Endothelial cell of umbilical vein (primary cell): ENCODE measurements around the gene RASA2. TPM values are rescaled to one million over a fixed set of nuclear protein-coding genes. Genes with fewer than 3 reads are reported as not detected.

Experiments
- BruUV-seq: library from RNA; stranded (reverse); fragments of 400-500 nt; replicated peaks from 2 replicates; lab custom pipeline; 2021; lab: Mats Ljungman, UMichigan
- CTCF ChIA-PET: fragments of 300-600, 350-600 bp; sonication (Branson Sonifier 250); formaldehyde crosslinking; loops from one replicate; lab custom pipeline; 2021; ENCODE audit warnings: antibody characterized with exemption, inconsistent platforms; lab: Charles Lee
- POLR2A ChIA-PET: fragments of 300-600, 350-600 bp; sonication (Branson Sonifier 250); formaldehyde crosslinking; loops from one replicate; lab custom pipeline; 2021; ENCODE audit warnings: antibody characterized with exemption, inconsistent platforms; lab: Charles Lee
- DNase-seq: peaks from one replicate; pipeline ENCODE4 v3.0.0-alpha.2; 2011; ENCODE audit warnings: low read depth, low spot score
- FAIRE-seq: peaks from 2 replicates; lab custom pipeline; 2011; peaks lifted over from hg19 to GRCh38; lab: Jason Lieb, UNC
- H2AFZ ChIP-seq: 2 replicates; pipeline ENCODE4 v1.6.0; 2012; ENCODE audit warnings: low read depth, low read length, control low read depth, inconsistent platforms
- H3K27ac ChIP-seq: 2 replicates; pipeline ENCODE4 v1.5.1; 2011; ENCODE audit warnings: low read depth, mild to moderate bottlenecking, control low read depth, low read length, moderate library complexity; ENCODE audit not compliant: insufficient read depth
- H3K27me3 ChIP-seq, 2 experiments: 2 replicates each; pipeline versions ENCODE4 v1.6.0 to v1.6.1; 2011; ENCODE audit warnings: low read length in 2 of 2, mixed read lengths in 1 of 2; ENCODE audit not compliant: control insufficient read depth in 2 of 2, insufficient read depth in 2 of 2
- H3K36me3 ChIP-seq, 2 experiments: 2 replicates in 1 of 2; 3 replicates in 1 of 2; pipeline ENCODE4 v1.5.1; 2011; ENCODE audit warnings: low read length in 2 of 2, mild to moderate bottlenecking in 1 of 2, moderate library complexity in 1 of 2; ENCODE audit not compliant: control insufficient read depth in 2 of 2, insufficient read depth in 2 of 2; ENCODE audit errors: extremely low read depth in 1 of 2
- H3K4me1 ChIP-seq: 3 replicates; pipeline ENCODE4 v1.5.1; 2011; ENCODE audit warnings: mild to moderate bottlenecking, low read length; ENCODE audit not compliant: control insufficient read depth, insufficient read depth; ENCODE audit errors: extremely low read depth
- H3K4me2 ChIP-seq: 2 replicates; pipeline ENCODE4 v1.6.1; 2011; ENCODE audit warnings: low read length, control low read depth, mixed read lengths; ENCODE audit not compliant: insufficient read depth
- H3K4me3 ChIP-seq, 3 experiments: fragments of 200-600 bp in 1 of 3; sonication (generic), shearing (Covaris generic) in 1 of 3; replicated peaks in 1 of 3; 2 replicates each; pipeline ENCODE4 v1.5.1; 2011 to 2016; ENCODE audit warnings: control low read depth in 3 of 3, low read length in 3 of 3, mild to moderate bottlenecking in 2 of 3, inconsistent platforms in 1 of 3, low read depth in 1 of 3, moderate library complexity in 1 of 3; ENCODE audit not compliant: insufficient read depth in 1 of 3
- H3K79me2 ChIP-seq: 2 replicates; pipeline ENCODE4 v1.6.0; 2012; ENCODE audit warnings: low read length, inconsistent platforms; ENCODE audit not compliant: control insufficient read depth, insufficient read depth
- H3K9ac ChIP-seq: replicated peaks from 2 replicates; pipeline ENCODE3; 2011; ENCODE audit warnings: low read length, control low read depth; ENCODE audit not compliant: insufficient read depth; ENCODE audit errors: extremely low read depth
- H3K9me1 ChIP-seq: replicated peaks from 3 replicates; pipeline ENCODE4 v1.6.0; 2011; ENCODE audit warnings: mild to moderate bottlenecking, low read length; ENCODE audit not compliant: control insufficient read depth, insufficient read depth; ENCODE audit errors: extremely low read depth
- H3K9me3 ChIP-seq: replicated peaks from 2 replicates; pipeline ENCODE4 v1.5.1; 2012; ENCODE audit warnings: low read length, inconsistent platforms; ENCODE audit not compliant: control insufficient read depth, insufficient read depth
- H4K20me1 ChIP-seq: replicated peaks from 2 replicates; pipeline ENCODE3; 2011; ENCODE audit warnings: mild to moderate bottlenecking, low read length; ENCODE audit not compliant: control insufficient read depth, insufficient read depth; ENCODE audit errors: extremely low read depth
- EZH2 ChIP-seq: IDR thresholded peaks from 2 replicates; pipeline ENCODE4 v1.6.1; 2012; ENCODE audit warnings: borderline replicate concordance, low read depth, mild to moderate bottlenecking, moderate library complexity, low read length, inconsistent platforms; ENCODE audit not compliant: severe bottlenecking
- FOS ChIP-seq: IDR thresholded peaks from 2 replicates; pipeline ENCODE4 v1.6.1; 2011; ENCODE audit warnings: mild to moderate bottlenecking, low read length, moderate library complexity, borderline replicate concordance; ENCODE audit not compliant: insufficient read depth
- GATA2 ChIP-seq: IDR thresholded peaks from 2 replicates; pipeline ENCODE4 v1.7.0; 2011; ENCODE audit warnings: low read depth, mild to moderate bottlenecking, moderate library complexity, mixed read lengths, low read length; ENCODE audit not compliant: insufficient read length, insufficient read depth
- JUN ChIP-seq: IDR thresholded peaks from 2 replicates; pipeline ENCODE4 v1.6.1; 2011; ENCODE audit warnings: borderline replicate concordance, low read depth; ENCODE audit not compliant: insufficient read length, insufficient read depth
- MYC ChIP-seq: IDR thresholded peaks from one replicate; pipeline ENCODE4 v1.6.1; 2011; ENCODE audit warnings: mild to moderate bottlenecking, low read depth, low read length
- POLR2A ChIP-seq: IDR thresholded peaks from 2 replicates; pipeline ENCODE4 v1.6.1; 2012; ENCODE audit warnings: low read depth, mild to moderate bottlenecking, control low read depth, low read length
- POLR2AphosphoS5 ChIP-seq: IDR thresholded peaks from 2 replicates; pipeline ENCODE4 v1.6.1; 2012; ENCODE audit warnings: low read depth, mild to moderate bottlenecking, control low read depth, low read length, moderate library complexity; ENCODE audit not compliant: insufficient read depth
- dilution Hi-C: fragments of 300-500 bp; cut with MboI; formaldehyde crosslinking; loops from one replicate; pipeline ENCODE4 v1.15.0; 2019; ENCODE audit warnings: low sequenced_read_pairs; ENCODE audit not compliant: extremely low pct_ligation_motif_present
- intact Hi-C: fragments of 100-400 bp; cut with micrococcal nuclease; formaldehyde crosslinking; loops from one replicate; pipeline ENCODE4 v1.10.0; 2022
- polyA plus RNA-seq, 4 experiments: library from polyadenylated mRNA; depleted of rRNA in 3 of 4; stranded (reverse) in 3 of 4; unstranded in 1 of 4; fragments of >200 nt; gene quantifications; 2 replicates each; pipeline versions ENCODE4 v1.2.1 to v1.2.3, GENCODE V29; 2011 to 2012; ENCODE audit warnings: missing spikeins in 1 of 4
- total RNA-seq: library from RNA; stranded (reverse); gene quantifications from 2 replicates; pipeline ENCODE4 v1.2.3, GENCODE V29; 2021
- TF ChIP-seq, protein P1 (sequence below), 2 donors: IDR thresholded peaks; 1 replicate in 1 of 2; 2 replicates in 1 of 2; pipeline ENCODE4 v1.5.1; 2011; ENCODE audit warnings: low read length in 2 of 2, mild to moderate bottlenecking in 2 of 2, moderate library complexity in 2 of 2, control low read depth in 1 of 2, inconsistent platforms in 1 of 2, low read depth in 1 of 2; ENCODE audit not compliant: insufficient read depth in 1 of 2; ENCODE audit errors: extremely low read depth in 1 of 2
- TF ChIP-seq, protein P2 (sequence below): IDR thresholded peaks from 2 replicates; pipeline ENCODE4 v1.6.1; 2011; ENCODE audit not compliant: insufficient read depth, insufficient read length

RASA2 gene
- total and polyA plus RNA-seq, 2 donors (not counting 3 experiments of a cell fraction or from before 2014, with no cell fraction given) = 3.1 to 20.2 TPM

DNA sequence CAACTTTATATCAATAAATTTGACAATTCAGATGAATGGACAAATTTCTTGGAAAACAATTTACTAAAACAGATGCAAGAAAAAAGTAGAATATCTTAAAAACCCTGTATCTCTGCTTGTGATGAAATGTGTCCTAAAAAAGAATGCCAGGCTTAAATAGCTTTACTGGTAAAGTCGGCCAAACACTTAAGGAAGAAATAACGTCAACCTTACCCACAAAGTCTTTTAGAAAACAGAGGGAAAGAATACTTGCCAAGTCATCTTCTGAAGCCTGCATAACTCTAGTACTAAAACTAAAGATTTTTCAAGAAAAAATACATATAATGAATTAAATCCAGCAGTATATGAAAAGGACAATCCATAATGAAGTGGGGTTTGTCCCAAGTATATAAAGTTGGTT is 111.1 kb downstream of the RASA2 start:
- no peak overlapping the region for H3K27ac ChIP-seq
- no peaks in the 10 kb centered on the region for H3K27me3 ChIP-seq
- H3K4me3 ChIP-seq = no peak overlapping the region
- no TSS peak for BruUV-seq
- H3K4me2 ChIP-seq = no peak overlapping the region
- ChIA-PET CTCF (no interaction called here), POLR2A (no interaction called here)
- intact Hi-C loops (no loop called here), dilution Hi-C loops (no loop called here)
- peaks cover 9 to 13% of the 10 kb centered on the region in 2 experiments for H3K36me3 ChIP-seq
- H3K9ac ChIP-seq = no peak overlapping the region
- no peaks in the 10 kb centered on the region for H3K79me2 ChIP-seq
- FAIRE-seq = no peak
- H3K9me1 ChIP-seq = no peaks in the 10 kb centered on the region
- TF ChIP-seq, protein P1, sequence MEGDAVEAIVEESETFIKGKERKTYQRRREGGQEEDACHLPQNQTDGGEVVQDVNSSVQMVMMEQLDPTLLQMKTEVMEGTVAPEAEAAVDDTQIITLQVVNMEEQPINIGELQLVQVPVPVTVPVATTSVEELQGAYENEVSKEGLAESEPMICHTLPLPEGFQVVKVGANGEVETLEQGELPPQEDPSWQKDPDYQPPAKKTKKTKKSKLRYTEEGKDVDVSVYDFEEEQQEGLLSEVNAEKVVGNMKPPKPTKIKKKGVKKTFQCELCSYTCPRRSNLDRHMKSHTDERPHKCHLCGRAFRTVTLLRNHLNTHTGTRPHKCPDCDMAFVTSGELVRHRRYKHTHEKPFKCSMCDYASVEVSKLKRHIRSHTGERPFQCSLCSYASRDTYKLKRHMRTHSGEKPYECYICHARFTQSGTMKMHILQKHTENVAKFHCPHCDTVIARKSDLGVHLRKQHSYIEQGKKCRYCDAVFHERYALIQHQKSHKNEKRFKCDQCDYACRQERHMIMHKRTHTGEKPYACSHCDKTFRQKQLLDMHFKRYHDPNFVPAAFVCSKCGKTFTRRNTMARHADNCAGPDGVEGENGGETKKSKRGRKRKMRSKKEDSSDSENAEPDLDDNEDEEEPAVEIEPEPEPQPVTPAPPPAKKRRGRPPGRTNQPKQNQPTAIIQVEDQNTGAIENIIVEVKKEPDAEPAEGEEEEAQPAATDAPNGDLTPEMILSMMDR (IDR thresholded peaks at IDR 0.05; ENCODE audit: extremely low read depth in 1 of 2, insufficient read depth in 1 of 2, low read depth in 1 of 2, low read length in 2 of 2) = no peak
- TF ChIP-seq POLR2A (no peak), GATA2 (no peak), POLR2AphosphoS5 (no peak), EZH2 (no peak), MYC (no peak), FOS (no peak), JUN (no peak)
- TF ChIP-seq, protein P2, sequence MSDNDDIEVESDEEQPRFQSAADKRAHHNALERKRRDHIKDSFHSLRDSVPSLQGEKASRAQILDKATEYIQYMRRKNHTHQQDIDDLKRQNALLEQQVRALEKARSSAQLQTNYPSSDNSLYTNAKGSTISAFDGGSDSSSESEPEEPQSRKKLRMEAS = no peak
- no peaks in the 10 kb centered on the region for H3K4me1 ChIP-seq
- H3K9me3 ChIP-seq = no peaks in the 10 kb centered on the region
- DNase-seq = no peak
- H2AFZ ChIP-seq = no peak overlapping the region
- no peaks in the 10 kb centered on the region for H4K20me1 ChIP-seq
